GM13977 (cell line): ENCODE results near the gene PRUNE2.
"Not testable (repeated sequence)": the region's sequence is repeated elsewhere in the genome, so short reads cannot be mapped to it uniquely, and the experiment has no call there.

Experiments used
- DNase-seq: peaks from one replicate; pipeline ENCODE4 v3.0.0; 2012; ENCODE audit warnings: low spot score
- CTCF ChIP-seq: IDR thresholded peaks from 2 replicates; pipeline ENCODE4 v1.5.1; 2012; ENCODE audit warnings: mild to moderate bottlenecking, control low read depth; ENCODE audit not compliant: insufficient read depth; ENCODE audit errors: extremely low read depth, missing control alignments
- in situ Hi-C: fragments of 300-500 bp; cut with MboI; formaldehyde crosslinking; loops from one replicate; pipeline ENCODE4 v1.12.0; 2022; ENCODE audit warnings: low sequenced_read_pairs, low pct_unique_long_range_greater_than_20kb, mixed read lengths, inconsistent platforms; ENCODE audit not compliant: unreplicated experiment

Gene PRUNE2

GRCh38 chr9:76863832-76864231 lies 42.1 kb downstream of the PRUNE2 start:
- DNase-seq = no peak
- no peak for TF ChIP-seq CTCF
- in situ Hi-C loops = no loop called here

- DNase-seq = no peak
- TF ChIP-seq CTCF = no peak
- in situ Hi-C loops = no loop called here
Measured at GRCh38 chr9:76859860-76860259, 46.1 kb downstream of the PRUNE2 start.

- DNase-seq, in situ Hi-C loops: not testable (repeated sequence)
Measured at GRCh38 chr9:76858248-76858647, 47.7 kb downstream of the PRUNE2 start.

GRCh38 chr9:76856016-76856415 lies 49.9 kb downstream of the PRUNE2 start:
- in situ Hi-C loops = no loop called here
- DNase-seq = no peak
- no peak for TF ChIP-seq CTCF

GRCh38 chr9:76855015-76855414 lies 50.9 kb downstream of the PRUNE2 start:
- DNase-seq = no peak
- TF ChIP-seq CTCF = no peak
- in situ Hi-C loops = no loop called here

- DNase-seq = no peak
- TF ChIP-seq CTCF = no peak
- in situ Hi-C loops = no loop called here
Measured at GRCh38 chr9:76852026-76852425, 53.9 kb downstream of the PRUNE2 start.

- DNase-seq = no peak
- no peak for TF ChIP-seq CTCF
- in situ Hi-C loops = no loop called here
Measured at GRCh38 chr9:76846297-76846696, 59.6 kb downstream of the PRUNE2 start.
